Measurements from ENCODE around the gene CYP4A22.
"Not testable (repeated sequence)": the region's sequence is repeated elsewhere in the genome, so short reads cannot be mapped to it uniquely, and the experiment has no call there.

The CYP4A22 gene

DNA sequence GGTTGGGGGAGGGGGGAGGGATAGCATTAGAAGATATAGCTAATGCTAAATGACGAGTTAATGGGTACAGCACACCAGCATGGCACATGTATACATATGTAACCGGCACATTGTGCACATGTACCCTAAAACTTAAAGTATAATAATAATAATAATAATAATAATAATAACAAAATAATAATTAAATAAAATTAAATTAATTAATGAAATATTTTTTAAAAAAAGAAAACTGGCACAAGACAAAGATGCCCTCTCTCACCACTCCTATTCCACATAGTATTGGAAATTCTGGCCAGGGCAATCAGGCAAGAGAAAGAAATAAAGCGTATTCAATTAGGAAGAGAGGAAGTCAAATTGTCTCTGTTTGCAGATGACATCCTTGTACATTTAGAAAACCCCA lies 20.7 kb downstream of the CYP4A22 start:
- not testable (repeated sequence) for DNase-seq (ENCODE audit: low spot score)

GRCh38 chr1:47160716-47161115 lies 23.5 kb downstream of the CYP4A22 start:
- no peak for DNase-seq (ENCODE audit: low spot score)

- DNase-seq (ENCODE audit: low spot score) = no peak
Measured at GRCh38 chr1:47161298-47162040, 24.2 kb downstream of the CYP4A22 start.

- no peak for DNase-seq (ENCODE audit: low spot score)
Measured at GRCh38 chr1:47164552-47164951, 27.3 kb downstream of the CYP4A22 start.

DNA sequence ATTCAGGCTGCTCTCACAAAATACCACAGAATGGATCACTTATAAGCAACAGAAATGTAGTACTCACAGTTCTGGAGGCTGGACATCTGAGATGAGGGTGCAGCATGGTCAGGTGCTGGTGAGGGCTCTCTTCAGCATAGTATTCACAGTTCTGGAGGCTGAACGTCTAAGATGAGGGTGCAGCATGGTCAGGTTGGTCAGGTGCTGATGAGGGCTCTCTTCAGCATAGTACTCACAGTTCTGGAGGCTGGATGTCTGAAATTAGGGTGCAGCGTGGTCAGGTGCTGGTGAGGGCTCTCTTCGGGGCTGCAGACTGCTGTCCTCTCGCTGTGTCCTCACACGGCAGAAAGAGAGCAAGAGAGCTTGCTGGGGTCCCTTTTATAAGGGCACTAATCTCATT lies 35.5 kb downstream of the CYP4A22 start:
- no peak for DNase-seq (ENCODE audit: low spot score)

GRCh38 chr1:47174656-47175020 lies 37.4 kb downstream of the CYP4A22 start:
- DNase-seq (ENCODE audit: low spot score) = no peak

GRCh38 chr1:47175227-47175934 lies 38.1 kb downstream of the CYP4A22 start:
- peak; percentile 88 for DNase-seq (ENCODE audit: low spot score)

GRCh38 chr1:47178020-47178419 lies 40.8 kb downstream of the CYP4A22 start:
- no peak for DNase-seq (ENCODE audit: low spot score)

DNA sequence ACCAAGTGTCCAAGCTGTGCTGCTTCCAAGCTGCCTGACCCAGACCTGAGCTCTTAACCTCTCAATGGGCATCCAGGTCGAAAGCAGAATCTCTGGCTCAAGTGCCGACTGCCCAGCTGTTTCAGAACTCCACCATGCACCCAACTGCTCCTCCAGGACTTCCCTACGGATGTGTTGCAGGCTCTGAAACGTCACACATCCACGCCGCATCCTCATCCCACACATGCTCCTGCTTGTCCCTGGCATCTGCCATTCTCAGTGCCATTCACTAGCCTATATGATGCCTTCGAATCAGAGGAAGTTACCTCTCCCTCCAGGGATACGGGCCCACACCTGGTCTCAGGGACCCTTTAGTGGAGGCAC lies 41.4 kb downstream of the CYP4A22 start:
- no peak for DNase-seq (ENCODE audit: low spot score)

- DNase-seq (ENCODE audit: low spot score) = peak; percentile 96
Measured at GRCh38 chr1:47179017-47179987, 42.1 kb downstream of the CYP4A22 start.

- DNase-seq (ENCODE audit: low spot score) = no peak
Measured at GRCh38 chr1:47179988-47180563, 42.8 kb downstream of the CYP4A22 start.

DNA sequence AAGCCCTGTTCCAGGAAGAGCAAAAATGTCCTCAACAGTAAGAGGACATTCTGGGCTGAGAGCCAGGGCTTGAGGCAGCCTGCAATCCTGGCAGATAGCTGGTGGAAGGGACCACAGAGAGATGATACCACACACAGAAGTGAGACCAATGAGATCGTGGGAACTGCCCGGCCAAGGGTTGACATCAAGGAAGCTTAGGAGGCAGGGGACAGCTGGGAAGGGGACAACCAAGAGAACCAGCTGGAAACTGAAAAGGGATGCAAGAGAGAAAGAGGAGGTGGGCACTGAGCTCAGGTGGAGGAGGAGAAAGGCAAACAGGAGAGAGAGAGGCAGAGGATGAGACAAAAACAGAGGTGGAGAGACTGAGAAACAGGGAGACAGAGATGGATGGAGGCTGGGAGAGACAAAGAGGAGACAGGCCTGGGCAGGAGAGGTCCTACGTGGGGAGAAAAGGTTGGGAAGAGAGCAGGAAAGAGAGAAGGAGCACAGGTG lies 43.4 kb downstream of the CYP4A22 start:
- no peak for DNase-seq (ENCODE audit: low spot score)

GRCh38 chr1:47181095-47181954 lies 44.1 kb downstream of the CYP4A22 start:
- DNase-seq (ENCODE audit: low spot score) = no peak

GRCh38 chr1:47181955-47182675 lies 44.9 kb downstream of the CYP4A22 start:
- no peak for DNase-seq (ENCODE audit: low spot score)

DNA sequence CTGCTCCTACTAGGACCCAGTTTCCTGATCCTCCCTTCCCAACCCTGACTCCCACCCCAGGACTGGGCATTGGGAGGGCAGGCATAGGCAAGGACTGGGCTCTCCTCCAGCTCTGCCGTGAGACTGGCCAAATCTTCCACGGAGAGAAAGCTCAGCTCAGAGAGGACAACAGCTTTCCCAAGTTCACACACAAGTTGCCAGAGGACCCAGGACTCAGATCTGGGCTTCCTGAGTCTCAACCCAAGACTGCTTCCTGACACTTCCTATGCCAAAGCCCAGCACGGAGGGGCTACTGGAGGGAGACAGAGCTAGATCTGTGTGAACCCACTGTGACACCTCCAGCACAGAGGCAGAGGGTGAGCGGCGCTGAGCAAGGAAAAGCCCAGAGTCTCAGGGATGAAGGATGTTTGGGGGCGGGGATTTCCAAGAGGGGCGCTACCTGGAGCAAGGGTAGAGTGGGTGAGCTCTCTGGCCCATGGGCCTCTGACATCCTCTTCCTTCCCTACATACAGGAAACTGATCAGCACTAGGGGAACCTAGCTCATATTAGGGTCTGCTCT lies 45.5 kb downstream of the CYP4A22 start:
- DNase-seq (ENCODE audit: low spot score) = no peak

GRCh38 chr1:47183308-47184089 lies 46.3 kb downstream of the CYP4A22 start:
- DNase-seq (ENCODE audit: low spot score) = no peak

DNA sequence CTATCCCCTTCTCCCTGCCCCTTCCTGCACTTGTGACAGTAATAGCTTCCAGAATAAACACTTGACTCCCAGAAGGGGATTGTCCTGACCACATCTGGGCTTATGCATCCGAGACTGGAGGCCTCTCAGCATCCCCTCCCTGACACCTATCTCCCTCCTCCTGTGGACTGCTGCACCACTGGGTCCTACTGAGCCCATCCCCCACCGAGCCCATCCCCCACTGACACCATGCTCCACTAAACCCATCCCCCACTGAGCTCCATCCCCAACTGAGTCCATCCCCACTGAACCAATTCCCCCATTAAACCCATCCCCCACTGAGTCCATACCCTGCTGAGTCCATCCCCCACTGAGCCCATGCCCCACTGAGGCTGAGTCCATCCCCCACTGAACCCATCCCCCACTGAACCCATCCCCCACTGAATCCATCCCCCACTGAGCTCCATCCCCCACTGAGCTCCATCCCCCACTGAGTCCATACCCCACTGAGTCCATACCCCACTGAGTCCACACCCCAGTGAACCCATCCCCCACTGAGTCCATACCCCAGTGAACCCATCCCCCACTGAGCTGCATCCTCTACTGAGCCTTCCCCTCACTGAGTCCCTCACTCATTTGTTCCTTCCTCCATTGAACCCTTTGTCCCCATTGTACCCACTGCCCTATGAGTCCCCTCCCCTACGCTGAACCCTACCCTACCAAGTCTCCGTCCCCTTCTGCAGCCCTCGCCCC lies 47.0 kb downstream of the CYP4A22 start:
- no peak for DNase-seq (ENCODE audit: low spot score)

DNA sequence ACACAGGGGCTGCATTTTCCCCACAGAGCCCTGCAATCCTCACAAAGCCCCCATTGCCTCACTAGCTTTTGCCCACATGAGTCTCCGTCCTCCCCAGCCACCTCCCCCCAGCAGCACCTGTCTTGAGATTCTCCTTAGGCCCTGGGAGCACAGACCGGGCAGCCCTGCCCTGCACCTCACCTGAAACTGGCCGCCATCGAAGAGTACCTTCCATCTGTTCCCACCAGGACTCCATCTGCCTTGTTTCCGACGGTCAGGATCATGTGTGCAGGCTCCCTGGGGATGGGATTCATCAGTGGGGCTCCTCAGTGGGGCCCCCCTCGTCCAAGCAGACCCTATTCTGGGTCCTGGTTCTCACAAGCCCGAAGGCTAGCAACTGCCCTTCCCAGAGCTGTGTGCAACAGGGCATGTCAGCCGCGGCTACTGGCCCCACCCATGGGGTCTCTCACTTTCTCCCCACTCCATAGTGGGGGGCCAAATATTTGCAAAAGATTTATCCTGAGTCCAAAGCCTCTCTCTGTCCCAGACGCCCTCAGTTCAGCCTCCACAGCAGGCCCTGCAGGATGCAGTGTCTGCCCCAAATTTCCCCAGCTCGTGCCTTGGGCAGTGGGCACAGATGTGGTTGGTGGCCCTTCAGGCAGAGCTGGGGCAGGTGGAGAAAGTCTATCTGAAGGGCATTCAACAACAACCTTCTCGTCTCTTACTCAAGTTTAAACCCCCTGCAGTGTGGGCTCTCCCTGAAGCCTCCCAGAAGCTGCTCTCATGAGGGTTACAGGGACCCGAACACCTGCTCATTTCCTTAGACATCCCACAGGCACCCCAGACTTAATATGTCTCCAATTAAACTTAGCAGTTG lies 47.8 kb downstream of the CYP4A22 start:
- DNase-seq (ENCODE audit: low spot score) = no peak
